RCC 7860 (cell line): ENCODE results near the gene EEIG1.

ENCODE experiments used
- DNase-seq: peaks from one replicate; pipeline ENCODE4 v3.0.0-alpha.2; 2015; ENCODE audit warnings: low spot score
- FAIRE-seq: peaks from 2 replicates; lab custom pipeline; 2012; peaks lifted over from hg19 to GRCh38; lab: Jason Lieb, UNC

The EEIG1 gene

DNA sequence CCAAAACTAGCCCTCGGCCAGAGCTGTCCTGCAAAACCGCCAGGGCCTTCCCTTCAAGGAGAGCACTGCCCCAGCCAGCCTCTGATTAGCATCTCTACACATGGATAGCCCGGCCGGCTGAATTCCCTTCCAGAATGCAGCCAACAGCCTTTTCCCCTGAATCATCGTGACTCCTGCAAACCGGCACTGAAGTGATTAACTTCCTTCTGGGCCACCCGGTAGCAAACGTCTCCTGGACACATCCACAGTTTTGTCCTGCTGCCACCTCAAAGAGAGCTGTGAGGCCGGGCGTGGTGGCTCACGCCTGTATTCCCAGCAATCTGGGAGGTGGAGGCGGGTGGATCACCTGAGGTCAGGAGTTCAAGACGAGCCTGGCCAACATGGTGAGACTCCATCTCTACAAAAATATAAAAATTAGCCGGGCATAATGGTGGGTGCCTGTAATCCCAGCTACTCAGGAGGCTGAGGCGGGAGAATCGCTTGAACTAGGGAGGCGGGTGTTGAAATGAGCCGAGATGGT is 21.1 kb upstream of the EEIG1 start:
- FAIRE-seq (peak; percentile 85), DNase-seq (peak; percentile 95)

DNA sequence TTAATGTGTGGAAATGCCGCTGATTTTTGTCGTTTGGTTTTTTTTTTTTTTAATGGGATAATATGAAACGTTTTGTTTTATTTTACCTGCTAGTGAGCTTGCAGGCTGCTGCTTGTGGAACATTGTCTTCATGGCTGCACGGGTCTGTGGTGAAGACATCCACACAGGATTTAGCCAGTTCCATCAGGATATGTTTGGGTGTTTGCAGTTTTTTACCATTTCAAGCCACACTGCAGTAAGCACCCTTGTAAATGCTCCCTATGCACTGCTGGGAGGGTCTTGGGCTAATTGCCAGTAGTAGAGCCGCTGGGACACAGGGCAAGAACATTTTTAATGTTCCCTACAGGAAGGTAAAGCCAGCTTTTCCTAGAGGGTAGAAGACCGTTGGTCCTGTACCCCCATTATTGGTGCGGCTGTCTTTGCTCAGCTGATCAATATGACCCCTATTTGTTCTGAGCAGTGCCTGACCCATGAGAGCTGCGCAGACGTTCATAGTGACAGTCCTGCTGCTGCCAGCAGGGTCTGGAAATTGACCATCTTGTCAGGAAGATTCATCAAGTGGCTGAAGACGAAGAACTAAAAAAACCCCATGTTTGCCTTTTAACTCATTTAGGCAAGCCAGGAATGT is 20.5 kb upstream of the EEIG1 start:
- no peak for DNase-seq
- FAIRE-seq = no peak

DNA sequence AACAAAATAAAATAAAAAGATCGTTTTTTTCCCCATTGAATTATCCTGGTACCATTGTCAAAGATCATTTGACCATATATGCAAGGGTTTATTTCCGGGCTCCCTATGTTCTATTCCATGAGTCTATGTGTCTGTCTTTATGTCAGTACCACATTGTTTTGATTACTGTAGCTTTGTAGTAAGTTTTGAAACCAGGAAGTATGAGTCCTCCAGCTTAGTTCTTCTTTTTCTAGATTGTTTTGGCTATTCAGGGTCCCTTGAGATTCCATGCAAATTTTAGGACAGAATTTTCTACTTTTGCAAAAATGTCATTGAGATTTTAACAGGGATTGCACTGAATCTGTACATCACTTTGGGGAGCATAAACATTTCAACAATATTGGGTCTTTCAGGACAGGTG is 18.7 kb upstream of the EEIG1 start:
- FAIRE-seq (no peak), DNase-seq (no peak)

DNA sequence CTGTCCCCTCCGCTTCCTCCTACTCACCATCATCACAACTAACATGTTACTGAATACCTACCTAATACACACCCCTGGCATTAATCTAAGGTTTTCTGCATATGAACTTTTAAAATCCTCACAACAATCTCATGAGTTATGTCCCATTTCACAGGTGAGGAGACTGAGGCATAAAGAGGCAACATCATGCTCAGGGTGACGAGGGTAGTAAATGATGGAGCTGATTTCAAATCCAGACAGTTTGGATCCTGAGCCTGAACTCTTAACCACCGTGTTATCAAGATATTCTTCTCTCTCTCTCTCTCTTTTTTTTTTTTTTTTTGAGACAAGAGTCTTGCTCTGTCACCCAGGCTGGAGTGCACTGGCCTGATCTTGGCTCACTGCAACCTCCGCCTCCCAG is 12.9 kb upstream of the EEIG1 start:
- FAIRE-seq (no peak), DNase-seq (no peak)

DNA sequence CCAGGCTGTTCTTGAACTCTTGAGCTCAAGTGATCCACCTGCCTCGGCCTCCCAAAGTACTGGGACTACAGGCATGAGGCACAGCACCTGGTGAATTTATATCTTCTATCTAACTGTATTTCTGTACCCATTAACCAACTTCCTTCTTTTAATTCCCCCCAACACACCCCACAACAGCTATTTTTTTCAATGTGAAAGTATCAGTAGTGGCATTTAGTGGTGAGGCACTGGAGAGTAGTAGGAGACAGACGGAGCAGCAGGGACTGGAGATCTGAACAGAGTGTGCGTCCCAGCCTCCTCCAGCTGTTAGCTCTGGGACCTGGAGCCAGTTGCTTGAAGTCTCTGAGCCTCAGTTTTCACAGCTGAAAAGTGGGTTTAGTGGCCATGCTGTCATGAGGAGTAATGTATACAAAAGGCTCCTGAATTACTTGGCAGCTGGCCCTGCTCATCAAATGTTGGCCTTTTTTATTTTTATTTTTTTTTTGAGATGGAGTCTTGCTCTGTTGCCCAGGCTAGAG is 11.0 kb upstream of the EEIG1 start:
- DNase-seq (no peak), FAIRE-seq (no peak)

DNA sequence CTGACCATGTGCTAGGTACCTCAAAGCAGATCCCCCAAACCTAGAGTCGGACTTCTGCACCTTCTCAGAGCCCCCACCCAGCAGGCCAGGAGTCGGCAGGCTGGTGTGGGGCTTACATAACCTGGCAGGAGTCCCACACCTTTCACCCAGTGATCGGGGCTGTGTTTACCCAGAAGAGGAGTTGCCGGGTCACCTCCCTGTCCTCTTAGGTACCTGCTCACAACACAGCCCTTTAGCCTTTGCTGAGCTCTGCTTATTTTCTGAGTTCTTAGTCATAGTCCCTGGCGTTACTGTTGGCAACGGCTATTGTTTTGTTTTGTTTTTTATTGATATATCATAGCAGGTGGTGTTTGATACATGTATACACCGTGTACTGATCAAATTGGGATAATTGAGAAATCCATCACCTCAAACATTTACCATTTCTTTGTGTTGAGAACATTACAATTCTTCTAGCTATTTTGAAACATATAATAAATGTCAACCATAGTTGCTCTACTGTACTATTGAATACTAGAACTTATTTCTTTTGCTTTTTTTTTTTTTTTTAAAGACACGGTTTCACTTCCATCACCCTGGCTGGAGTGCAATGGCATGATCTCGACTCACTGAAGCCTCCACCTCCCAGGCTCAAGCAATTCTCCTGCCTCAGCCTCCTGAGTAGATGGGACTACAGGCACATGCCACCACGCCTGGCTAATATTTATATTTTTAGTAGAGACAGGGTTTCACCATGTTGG is 10.4 kb upstream of the EEIG1 start:
- FAIRE-seq = no peak
- DNase-seq = no peak

DNA sequence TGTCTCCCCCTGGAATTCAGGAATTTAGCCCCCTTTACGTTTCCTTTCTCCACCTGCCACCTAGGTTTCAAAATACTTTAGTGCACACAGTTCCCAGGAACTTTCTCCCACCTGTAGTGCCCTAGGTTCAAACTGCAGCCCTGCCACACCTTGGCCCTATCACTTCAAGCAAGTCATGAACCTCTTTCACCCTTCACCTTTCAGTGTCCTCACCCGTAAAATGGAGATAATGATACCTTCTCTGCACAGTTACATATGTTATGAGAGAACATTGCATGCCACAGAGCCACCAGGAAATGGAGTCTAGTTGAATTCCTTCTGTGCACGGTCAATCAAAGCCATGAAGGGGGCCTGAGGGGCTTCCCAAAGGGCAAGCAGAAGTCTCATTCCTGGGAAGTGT is 9.8 kb upstream of the EEIG1 start:
- DNase-seq = no peak
- no peak for FAIRE-seq

DNA sequence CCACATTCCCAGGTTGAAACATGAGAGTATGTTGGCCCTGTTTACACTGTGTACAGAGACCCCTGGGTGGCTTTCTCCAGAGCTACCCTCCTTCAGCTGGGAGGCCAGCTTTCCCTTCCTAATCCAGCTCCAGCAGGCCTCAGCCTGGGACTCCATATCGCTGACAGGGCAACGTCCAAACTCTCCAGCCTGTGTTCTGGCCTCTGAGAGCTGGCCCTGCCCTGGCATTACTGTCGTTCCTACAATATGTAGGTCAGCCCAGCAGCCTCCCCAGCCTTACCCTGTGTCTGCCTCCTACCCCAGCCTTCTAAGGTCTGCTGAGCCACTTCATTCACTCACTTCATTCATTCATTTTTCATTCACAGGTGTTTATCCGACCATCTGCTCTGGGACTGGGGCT is 8.3 kb upstream of the EEIG1 start:
- no peak for FAIRE-seq
- no peak for DNase-seq

DNA sequence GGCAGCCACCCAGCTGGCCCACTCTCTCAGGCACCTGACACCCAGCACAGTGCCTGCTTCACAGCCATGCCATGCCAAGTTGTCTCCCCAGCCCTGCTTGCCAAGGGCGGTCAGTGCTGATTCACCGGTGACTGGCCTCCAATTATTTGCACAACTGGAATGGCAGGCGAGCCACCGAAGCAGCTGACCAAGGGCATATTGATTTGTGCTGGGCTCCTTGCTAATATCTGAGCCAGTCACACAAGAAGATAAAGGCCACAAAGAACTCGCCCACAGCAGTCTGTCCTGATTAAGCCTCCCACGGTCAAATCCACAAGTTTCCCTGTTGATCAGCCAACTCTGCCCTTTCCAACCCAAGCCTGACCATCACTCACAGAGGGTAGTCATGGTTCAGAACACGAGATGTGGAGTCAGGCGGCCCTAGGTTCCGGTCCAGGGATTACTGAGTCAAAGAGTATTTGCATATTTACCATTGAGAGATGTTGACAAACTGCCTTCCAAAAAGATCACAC is 6.4 kb upstream of the EEIG1 start:
- FAIRE-seq = peak; percentile 90

DNA sequence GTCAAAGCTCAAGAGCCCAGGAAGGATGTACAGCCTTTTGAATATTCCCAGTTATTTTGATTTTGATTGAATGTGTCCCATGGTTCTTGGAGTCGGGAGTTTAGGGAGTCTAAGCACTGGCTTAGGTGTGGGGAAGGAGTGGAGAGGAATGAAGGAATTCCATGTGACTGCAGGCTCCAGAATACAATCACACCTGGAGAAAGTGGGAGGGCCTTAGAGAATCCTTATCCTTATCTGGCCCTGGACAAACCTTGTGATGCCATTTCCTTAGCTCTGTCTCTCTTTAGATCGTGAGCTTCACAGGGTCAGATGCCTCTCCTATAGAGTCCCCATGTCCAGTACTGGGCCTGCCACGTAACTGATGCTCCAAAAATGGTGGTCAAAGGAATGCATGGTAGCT is 4.2 kb upstream of the EEIG1 start:
- FAIRE-seq = no peak
- no peak for DNase-seq

More for the DNA sequence above, 6.4 kb upstream of the EEIG1 start:
- peak; percentile 89 for DNase-seq

DNA sequence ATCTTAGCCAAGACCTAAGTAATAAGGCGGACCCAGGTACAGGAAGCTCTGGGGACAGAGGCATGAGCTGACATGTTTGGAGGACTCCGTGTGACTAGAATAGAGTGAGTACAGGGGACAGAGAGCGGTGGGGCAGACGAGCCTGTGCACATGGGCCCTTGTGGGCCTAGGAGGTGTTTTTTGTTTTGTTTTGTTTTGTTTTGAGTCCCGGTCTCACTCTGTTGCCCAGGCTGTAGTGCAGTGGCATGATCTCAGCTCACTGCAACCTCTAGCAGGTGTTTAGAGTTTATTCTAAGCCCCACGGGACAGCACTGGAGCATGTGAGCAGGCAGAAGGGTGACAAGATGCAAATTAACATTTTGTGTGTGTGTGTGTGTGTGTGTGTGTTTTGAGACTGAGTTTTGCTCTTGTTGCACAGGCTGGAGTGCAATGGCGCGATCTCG is 3.1 kb upstream of the EEIG1 start:
- no peak for DNase-seq
- no peak for FAIRE-seq

DNA sequence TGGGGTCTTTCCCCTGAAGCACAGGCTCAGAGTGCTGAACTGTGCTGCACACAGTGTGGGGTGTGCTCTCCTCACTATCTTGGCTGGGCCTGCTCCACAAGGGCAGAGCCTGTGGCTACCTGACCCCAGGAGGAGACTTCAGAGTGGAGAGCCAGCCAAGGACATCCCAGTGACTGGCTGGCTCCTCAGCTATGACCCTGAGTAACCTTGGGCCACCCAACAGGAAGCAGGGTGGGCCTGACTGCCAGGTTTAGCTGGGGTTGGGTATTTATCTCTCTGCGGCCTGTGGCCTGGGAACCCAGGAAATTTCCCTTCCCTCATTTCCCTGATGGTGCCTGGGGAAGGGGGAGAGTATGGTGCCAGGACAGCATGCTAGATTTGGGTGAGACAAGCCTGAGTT is 2.1 kb upstream of the EEIG1 start:
- no peak for DNase-seq

DNA sequence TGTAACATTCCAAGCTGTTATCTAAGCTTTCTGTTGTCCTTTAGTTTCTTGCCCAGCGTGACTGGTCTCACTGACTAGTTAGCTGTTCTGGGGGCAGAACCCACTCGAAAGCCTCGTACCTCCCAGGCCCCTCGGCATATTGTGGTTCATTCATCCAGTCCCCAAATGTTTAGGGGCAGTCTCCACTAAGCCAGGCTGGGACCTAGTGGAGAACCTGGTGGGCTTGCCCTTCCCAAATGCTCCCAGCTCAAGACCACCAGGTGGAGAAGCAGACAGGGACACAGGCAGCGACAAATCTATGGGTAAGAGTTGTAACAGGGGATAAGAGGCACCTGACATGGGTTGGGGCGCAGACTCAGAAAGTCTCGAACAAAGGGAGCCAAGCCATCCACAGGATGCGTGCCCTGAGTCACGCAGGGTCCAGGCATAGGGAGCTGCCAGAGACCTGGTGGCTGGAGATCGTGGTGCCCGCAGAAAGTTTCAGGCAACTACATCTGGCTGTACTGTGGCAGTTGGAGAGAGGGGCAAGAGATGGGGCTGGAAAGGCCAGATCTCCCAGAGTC is 851 bp upstream of the EEIG1 start:
- FAIRE-seq (no peak), DNase-seq (no peak)

More for the DNA sequence above, 2.1 kb upstream of the EEIG1 start:
- no peak for FAIRE-seq

DNA sequence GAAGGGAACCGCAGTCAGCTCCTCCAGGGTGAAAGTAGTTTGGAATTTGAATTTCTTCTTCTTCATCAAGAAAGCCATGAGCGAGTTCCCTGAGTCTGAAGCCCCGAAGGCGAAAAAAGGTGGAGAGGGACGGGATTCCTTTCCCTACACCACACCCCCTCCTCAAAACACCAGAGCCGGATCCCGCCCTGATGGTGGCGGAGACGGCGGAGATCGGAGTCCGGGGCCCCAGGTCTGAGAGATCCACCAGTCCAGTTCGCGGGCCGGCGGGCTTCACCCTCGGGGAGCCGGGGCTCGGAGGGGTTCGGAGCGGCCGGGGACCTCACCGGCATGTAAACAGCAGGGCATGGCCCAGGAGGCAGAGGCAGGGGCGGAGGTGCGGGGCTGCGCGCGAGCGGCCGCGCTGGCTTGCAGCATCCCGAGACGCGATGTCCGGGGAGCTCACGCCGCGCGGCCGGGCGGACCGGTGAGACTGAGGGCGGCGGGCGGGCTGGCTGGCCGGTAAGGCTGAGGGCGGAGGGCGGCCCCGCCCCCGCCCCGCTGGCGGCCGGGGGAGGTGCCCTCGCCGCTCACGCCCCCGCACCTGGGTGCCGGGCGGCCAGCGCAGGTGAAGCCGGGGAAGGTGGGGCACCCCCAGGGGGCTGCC is 606 bp downstream of the EEIG1 start:
- FAIRE-seq (no peak), DNase-seq (no peak)

DNA sequence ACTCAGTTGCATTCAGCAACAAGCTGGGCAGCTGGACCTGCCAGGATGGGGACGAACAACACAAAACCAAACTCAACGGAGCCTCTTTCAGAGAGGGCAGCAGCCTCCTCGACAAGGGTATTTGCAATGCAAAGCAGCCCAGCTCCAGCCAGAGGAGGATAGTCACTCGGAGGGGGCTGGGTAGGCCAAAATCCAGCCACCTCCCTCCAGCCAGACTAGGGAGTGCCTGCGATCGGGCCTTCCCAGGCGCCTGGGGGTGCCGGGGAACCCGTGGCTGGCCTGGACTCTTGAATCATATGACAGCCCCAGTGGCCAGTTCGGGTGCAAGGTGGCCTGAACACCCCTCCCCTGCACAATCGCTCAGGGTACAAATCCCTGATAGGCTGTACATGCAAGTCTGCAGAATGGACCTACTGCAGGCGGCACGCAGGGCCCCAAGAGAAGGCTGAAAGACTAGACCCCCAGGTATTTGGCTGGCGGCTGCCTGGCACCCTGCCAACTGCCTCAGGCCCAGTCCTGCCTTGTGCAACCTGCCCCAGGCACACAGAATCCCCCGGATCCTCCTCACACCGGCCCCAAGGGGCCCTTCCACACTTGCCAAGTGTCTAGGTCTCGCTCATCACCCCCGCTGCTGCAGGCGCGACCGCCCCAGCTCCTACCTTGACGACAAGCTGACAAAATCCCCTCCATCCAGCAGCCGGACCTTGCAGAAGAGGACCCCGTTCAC is 1.3 kb downstream of the EEIG1 start:
- no peak for FAIRE-seq
- no peak for DNase-seq

DNA sequence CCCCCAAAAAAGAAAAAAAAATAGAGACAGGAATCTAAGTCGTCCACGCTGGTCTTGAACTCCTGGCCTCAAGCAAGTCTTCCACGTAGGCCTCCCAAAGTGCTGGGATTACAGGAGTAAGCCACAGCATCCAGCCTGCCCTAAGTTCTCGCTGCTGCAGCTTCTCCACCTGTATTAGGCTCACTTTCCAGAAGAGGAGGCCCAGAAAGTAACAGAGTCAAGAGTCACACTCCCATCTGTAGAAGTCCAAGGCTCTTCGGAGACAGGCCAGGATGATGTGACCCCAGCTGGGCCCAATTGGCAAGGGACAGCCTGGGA is 1.8 kb downstream of the EEIG1 start:
- DNase-seq (no peak), FAIRE-seq (no peak)

DNA sequence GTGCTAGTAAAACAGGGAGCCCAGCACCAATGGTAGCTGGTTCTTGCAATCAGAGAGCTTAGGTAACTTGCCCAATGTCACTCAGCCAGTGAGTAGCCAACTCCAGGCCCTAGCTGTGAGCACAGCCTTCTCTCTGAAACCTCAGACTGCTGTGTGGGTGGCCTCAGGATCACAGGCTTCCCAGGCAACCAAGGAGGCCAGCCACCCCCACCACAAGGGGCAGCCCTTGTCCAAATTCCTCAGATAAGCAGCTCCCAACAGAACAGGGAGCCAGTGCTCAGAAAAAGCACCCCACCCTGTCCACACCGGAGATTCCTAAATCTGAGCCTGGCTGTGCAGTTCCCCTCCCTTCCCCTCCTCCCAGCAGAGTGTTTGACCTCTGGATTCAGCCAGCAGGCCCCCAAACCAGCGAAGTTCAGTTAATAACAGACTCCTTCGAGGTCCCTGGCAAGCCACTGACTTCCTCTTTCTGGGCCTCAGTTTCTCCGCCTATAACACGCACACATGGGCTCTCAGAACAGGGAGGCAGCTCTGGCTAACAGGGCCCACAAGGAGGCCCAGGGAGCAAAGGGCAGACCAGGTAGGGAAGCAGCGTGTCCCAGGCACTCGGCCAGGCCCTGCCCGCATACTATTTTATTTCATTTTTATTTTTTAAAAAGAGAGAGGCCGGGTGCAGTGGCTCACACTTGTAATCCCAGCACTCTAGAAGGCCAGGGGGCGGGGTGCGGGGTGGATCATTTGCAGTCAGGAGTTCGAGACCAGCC is 2.7 kb downstream of the EEIG1 start:
- DNase-seq = peak; percentile 9

DNA sequence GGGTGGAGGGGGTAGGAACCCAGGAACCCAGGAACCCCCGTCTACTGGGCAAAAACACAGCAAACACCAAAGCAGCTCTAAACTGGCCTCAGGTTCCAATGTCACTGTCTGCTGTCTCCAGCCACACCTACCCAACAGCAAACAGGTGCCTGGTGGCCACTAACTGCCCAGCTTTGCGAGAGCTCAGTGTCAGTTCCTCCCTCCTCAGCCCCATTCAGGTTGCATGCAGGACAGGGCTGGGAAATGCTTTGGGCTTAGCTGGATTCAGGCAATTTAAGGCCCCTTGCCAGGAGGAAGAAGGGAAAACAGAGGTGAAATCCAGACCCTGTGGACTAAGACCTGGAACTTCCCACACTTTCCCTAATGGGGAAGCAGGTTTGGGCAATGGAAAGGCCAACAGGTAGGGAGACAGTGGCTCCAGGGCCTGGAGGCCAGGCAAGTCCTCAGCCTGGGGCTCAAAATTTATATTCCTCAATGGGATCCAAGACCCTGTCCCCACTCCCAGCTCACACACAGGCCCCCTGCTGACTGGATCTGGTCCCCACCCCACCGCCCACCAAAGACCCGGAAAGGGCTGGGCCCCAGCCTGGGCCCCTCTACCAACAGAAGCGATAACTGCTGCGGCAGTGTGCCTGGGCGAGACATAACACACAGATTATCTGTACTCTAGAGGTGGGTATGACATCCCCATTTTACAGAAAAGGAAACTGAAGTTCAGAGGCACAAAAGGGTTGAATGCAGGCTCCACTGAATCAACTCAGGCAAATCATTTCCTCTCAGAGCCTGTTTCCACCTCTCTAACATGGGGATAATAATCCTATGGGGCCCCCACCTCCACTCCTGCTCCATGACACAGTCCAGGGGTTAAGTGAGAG is 3.5 kb downstream of the EEIG1 start:
- no peak for FAIRE-seq
- DNase-seq = no peak

More for the DNA sequence above, 2.7 kb downstream of the EEIG1 start:
- no peak for FAIRE-seq

DNA sequence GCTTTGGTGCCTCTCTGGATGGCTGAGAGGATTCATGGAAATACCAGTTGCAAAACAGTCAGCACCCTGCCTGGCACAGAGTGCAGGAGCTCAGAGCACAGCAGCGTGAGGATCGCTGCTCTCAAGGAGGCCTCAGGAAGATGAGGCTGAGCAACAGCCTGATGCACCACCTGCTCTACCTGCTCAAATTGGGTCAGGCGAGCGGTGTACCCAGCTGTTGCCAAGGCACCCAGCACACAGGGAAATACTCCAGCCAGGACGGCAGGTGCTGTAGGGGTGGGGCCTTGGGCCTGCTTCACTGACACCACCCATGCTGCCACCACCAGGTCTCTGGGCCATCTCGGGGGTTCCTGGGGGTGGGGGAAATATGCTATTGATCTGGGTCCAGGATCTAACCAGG is 4.3 kb downstream of the EEIG1 start:
- DNase-seq (no peak), FAIRE-seq (no peak)
